NOMO-1 treated with dmso at 0.1 percent for 144 hours (cell line): ENCODE data around the gene VCX3A.
"Not testable (repeated sequence)": the region's sequence is repeated elsewhere in the genome, so short reads cannot be mapped to it uniquely, and the experiment has no call there.

ENCODE experiments used
- DNase-seq: peaks from one replicate; lab custom pipeline; 2025; ENCODE audit not compliant: unreplicated experiment; lab: John Stamatoyannopoulos, UW

Gene VCX3A

DNA sequence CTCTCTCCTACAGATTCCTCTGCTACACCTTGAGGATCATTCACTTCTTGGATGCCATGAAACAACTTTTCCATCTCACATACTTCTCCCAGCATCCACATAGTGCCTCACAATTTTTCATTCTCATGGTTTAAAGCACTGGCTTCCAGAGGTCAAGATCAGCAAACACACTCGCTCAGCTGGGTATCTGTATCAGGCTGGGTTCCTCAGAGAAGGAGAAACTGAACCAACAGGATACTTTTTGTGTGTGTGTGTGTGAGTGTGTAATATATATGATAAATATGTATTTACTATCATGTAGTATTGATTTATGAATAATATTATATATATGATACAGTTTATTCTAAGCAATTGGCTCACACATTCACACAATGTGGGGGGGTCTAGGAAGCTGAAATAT is at the start of gene VCX3A:
VCX3A (minus strand) TSS at position 101 of the 400 bp plus-strand sequence. CDS start 621 bp downstream, outside the sequence.
- not testable (repeated sequence) for DNase-seq

DNA sequence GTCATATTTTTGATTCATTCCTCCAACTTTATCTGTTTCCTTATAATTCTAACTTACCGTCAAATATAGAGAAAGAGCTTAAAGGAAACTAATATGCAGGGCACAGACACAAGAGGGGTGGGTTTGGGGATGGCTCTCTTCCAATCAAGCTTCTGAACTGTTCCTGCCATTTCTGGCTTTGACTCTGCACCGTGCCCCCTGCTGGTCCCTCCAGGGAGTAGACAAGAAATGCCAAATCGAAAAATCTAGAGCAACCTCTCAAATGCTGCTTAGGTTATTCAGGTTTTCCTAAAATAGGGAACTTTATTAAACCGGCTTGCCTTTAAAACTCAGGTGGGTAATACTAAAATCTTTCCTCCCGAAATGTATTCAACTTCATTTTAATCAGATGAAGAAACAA is 39.8 kb upstream of the VCX3A start:
- no peak for DNase-seq

DNA sequence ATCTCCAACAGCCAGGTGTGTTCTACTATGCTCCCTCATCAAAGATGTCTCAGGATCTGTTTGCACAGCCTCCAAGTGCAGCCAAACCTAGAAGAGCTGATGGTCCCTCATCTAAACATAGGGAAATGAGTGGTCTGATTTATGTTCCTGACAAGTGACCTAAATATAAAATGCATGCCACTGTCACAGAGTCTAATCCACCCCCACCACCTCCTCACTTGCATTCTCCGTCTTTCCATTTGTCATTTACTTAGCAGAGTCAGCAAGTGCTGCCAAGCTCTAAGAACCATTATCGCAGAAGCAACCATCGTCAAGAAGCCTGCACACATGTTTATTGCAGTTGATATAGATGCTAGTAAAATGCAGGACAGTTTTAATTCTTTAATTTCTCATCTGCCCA is 33.1 kb upstream of the VCX3A start:
- no peak for DNase-seq

DNA sequence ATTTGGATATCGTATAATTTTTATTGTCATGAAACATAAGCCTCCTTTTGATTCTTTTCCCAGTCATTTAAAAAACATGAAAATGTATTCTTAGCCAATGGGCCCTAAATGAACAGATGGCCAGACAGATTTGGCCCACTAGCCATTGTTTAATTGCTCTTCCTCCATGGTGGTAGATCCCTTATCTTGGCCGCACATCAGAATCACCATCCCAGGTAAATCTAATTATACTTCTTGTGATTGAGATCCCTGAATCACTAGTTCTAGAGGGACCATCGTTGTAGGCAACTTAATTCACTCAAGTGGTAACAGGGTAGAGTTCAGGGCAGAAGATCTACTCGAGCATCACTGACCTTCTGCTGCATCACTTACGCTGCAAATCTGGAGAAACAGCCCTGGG is 24.1 kb upstream of the VCX3A start:
- DNase-seq: no peak

DNA sequence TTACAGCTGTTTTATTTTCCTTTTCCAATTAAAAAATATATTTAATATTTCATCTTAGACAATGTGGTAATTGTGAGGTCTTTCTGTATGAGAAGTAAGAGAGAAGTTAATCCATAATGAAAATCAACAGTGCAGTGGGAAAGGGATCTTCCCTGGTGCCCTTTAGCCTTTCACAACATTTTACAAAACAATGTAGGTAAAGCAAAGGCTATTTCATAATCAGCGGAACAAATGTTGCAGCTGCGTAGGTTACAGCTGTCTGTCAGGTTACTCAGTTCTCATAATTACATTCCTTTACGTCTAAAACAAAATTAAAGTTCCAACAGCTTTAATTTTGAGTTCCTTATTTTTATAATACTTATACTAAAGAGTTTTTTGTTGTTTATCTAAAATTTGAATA is 22.8 kb upstream of the VCX3A start:
- no peak for DNase-seq

DNA sequence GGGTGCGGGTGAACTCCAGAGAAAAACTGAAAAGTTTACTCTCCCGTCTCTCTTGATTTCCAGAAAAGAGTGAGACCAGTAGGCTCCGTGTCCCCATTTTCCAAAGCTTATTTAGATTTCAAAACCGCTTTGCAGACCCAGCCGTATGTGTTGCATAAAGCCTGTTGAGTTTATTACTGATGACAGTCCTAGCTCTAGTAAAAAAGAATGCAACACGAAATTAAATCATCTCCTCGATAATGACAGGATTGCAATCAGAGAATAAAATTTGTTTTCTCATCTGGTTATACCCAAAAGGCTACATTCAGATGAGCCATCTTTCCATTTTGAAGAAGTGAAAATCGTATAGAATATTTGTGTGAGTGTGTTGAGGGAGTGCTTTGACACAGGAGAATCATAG is 16.1 kb upstream of the VCX3A start:
- DNase-seq: no peak

DNA sequence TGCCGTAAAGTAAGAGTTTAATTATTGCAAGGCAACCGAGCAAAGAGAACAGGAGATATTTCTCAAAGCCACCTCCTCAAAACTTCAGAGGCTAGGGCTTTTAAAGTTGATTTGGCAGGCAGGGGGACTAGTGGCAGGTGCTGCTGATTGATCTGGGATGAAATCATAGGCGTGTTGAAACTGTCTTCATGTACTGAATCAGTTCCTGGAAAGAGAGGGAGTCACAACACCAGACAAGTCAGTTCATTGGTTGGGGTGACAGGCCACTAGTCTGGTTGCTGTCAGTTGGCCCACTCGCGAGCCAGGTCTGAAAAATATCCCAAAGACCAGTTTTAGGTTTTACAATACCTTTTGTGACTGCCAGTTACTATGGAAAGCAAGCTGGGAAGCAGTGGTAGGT is 10.8 kb upstream of the VCX3A start:
- no peak for DNase-seq

DNA sequence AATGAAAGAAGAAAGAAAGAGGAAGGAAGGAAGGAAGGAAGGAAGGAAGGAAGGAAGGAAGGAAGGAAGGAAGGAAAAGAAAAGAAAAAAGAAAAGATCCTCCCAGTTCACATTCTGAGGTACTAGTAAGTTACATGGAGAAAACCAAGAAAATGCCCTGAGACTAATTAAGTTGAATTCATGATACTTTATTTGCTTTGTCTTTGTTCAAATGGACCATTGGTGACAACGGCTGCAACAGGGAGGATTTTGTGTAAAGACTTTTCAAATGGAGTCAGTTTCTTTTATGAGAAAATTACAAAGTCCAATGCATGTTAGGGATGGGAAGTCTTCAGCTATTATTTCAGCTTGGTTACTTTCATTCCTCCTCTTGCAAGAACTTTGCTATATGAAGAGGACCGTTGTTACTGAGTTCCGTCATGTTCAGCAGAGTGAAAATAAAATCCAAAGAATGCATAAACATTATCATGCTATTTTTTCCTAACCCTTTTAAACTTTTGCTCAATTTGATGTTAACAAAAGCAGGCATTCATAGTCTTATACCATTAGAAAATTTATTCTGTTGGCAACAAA is 8.3 kb downstream of the VCX3A start:
- DNase-seq: no peak

DNA sequence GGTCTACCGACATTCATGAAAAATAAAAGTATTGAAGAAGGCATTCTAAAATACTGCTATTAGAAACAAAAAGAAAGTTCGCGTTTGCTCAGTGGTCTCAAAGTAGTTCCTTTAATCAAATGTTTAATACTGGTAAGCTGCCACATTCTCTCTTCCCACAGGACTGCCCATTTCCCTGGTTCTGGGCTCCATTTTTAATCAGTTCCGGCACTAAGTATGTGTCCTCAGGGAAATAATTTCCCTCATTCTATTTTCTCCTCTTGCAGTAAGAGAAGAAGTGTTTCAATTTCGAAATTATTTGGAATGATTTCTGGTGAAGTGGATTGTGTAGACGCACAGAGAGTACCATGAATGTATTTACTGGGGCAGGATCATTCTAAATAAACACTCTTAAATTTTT is 17.5 kb downstream of the VCX3A start:
- no peak for DNase-seq

DNA sequence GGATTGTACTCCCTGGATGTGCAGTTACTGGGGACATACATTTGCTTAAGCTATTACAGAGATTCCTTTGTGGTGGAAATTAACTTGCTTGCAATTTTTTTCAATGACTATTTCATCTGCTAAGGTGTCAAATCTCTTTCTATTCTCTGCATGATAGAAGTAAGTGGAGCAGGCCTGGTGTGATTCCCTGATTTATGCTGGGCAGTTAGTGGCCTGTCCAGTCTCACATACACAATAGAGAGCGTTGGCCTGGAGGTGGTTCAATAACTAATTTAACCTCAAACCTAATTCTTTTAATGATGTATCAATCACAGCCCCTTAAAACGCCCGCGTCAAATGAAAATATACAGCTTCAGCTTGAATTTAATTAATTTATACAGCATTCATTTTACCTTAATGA is 28.5 kb downstream of the VCX3A start:
- no peak for DNase-seq

DNA sequence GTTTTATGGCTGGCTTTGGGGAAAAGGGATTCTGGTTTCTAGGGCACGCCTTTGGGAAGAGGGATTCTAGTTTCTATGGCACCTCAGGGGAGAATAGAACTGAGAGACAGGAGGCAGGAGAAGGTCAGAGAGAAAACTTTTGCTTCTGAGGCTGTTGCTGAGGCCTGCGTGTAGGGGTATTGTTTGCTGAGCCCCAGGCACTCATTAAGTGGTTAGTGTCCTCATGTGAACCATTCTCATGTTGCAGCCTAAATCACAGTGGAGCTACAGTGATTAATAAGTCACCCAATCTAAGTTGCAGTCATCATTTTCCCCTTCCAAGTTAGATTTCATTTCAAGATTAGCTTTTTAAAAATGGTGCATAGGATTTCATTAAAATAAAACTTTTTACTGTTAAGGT is 29.0 kb downstream of the VCX3A start:
- DNase-seq: no peak

DNA sequence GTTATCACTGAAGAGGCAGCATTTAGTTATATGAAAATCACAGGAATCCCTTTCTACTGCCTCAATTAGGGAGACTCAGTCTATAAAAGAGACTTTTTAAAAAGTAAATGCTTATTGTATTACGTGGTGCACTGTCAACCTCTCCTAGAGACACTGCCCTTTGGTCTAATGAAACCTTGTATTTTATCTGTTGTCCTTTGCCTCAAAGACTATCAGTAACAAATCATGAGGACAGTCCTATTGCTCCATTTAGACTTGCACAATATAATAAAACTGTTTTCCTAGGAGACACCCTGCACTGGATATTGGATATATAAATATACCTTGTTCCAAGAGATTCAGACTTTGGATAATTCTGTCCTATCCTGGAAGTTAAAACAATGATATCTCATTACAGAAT is 34.2 kb downstream of the VCX3A start:
- no peak for DNase-seq

DNA sequence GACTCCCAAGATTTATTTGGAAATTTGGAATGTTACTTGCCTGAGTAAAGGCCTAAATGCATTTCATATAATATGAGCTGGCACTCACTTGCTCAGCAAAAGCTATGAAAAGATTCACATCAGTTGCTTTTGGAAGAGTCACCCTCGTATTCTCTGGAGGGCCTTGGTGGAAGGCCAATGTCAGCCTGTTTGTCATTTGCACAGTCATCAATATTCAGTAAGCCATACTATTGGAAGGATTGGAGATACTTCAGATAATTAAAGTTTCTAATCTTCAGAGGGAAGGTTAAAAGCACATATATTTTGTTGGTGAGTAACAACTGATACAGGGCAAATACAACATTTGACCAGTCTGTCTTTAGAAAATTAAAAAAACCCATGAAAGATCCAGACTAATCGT is 36.6 kb downstream of the VCX3A start:
- DNase-seq: no peak
